ENCODE data around the gene RPS6KA2.

RPS6KA2 gene

DNA sequence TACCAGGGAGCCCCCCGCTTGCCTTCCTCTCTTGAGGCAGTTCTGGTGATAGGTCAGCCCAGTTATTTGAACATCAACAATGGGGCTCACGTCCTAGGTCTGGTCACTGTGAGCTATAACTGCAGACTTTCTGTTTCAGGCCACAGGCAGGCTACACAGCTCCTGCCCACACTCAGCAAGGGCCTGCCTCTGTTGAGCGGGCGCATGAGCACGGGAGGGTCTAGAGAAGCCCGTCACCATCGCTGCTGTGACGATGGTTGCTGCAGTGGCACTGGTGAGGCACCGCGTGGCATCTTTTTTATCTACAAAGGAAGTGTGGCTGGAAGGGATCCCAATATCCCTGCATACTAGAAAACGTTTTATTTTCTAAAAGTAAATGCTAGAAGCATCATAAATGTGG, 118.3 kb downstream of the RPS6KA2 start:
- TF ChIP-seq, protein P1, sequence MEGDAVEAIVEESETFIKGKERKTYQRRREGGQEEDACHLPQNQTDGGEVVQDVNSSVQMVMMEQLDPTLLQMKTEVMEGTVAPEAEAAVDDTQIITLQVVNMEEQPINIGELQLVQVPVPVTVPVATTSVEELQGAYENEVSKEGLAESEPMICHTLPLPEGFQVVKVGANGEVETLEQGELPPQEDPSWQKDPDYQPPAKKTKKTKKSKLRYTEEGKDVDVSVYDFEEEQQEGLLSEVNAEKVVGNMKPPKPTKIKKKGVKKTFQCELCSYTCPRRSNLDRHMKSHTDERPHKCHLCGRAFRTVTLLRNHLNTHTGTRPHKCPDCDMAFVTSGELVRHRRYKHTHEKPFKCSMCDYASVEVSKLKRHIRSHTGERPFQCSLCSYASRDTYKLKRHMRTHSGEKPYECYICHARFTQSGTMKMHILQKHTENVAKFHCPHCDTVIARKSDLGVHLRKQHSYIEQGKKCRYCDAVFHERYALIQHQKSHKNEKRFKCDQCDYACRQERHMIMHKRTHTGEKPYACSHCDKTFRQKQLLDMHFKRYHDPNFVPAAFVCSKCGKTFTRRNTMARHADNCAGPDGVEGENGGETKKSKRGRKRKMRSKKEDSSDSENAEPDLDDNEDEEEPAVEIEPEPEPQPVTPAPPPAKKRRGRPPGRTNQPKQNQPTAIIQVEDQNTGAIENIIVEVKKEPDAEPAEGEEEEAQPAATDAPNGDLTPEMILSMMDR (IDR thresholded peaks at IDR 0.05; ENCODE audit: insufficient read depth, low read length, missing control alignments): no peak
- no peak overlapping the region for H3K4me3 ChIP-seq (ENCODE audit: low read depth, low read length)
- POLR2A ChIA-PET: no interaction called here
- CTCF ChIA-PET: no interaction called here
- no peak for DNase-seq (ENCODE audit: low read depth, low spot score)

DNA sequence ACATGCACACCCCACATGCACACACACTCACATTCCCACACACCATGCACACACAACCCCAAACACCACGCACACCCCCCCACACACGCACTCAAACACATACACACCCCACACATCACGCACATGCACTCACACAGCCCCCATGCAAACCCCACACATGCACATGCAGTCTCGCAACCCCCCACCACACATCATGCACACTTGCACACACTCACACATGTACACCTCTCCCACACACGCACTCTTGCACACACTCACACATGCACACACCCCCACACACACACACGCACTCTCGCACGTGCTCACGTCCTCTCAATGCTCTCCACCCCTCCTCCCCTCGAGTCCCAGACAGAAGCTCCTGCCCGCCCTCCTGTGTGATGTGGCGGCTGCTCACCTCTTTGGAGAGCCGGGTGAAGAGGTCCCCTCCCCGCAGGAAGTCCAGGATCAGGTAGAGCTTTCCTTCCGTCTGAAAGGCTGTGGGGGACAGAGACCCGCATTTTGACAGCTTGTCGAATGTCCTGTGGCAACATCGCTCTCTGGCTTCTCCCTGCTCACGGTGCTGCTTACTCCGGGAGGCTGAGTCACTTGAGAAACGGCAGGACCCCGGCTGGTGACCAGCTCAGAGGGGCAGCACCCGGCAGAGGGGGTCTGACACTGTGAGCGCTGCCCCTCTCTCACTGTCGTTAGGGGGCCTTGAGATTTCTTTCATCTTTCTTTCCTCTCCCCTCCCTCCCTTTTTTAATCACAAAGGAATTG, 119.1 kb downstream of the RPS6KA2 start:
- no peak for DNase-seq (ENCODE audit: low read depth, low spot score)
- ChIA-PET POLR2A (no interaction called here), CTCF (no interaction called here)
- no peak overlapping the region for H3K4me3 ChIP-seq (ENCODE audit: low read depth, low read length)
- TF ChIP-seq, protein P1 (IDR thresholded peaks at IDR 0.05; ENCODE audit: insufficient read depth, low read length, missing control alignments): no peak

DNA sequence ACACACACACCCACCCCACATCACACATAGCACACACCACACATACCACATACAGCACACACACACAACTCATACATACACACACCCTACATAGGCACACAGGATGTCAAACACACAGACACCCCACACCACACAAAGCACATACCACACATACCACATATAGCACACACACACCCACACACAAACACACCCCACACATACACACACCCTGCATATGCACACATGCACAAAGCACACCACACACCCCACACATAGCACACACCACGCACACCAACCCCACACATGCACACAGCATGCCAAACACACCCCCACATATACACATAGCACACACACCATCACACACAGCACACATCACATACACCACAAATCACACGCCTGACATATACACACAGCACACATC, 119.7 kb downstream of the RPS6KA2 start:
- ChIA-PET CTCF (no interaction called here), POLR2A (no interaction called here)
- DNase-seq (ENCODE audit: low read depth, low spot score): no peak
- TF ChIP-seq, protein P1 (IDR thresholded peaks at IDR 0.05; ENCODE audit: insufficient read depth, low read length, missing control alignments): no peak
- H3K4me3 ChIP-seq (ENCODE audit: low read depth, low read length): no peak overlapping the region

DNA sequence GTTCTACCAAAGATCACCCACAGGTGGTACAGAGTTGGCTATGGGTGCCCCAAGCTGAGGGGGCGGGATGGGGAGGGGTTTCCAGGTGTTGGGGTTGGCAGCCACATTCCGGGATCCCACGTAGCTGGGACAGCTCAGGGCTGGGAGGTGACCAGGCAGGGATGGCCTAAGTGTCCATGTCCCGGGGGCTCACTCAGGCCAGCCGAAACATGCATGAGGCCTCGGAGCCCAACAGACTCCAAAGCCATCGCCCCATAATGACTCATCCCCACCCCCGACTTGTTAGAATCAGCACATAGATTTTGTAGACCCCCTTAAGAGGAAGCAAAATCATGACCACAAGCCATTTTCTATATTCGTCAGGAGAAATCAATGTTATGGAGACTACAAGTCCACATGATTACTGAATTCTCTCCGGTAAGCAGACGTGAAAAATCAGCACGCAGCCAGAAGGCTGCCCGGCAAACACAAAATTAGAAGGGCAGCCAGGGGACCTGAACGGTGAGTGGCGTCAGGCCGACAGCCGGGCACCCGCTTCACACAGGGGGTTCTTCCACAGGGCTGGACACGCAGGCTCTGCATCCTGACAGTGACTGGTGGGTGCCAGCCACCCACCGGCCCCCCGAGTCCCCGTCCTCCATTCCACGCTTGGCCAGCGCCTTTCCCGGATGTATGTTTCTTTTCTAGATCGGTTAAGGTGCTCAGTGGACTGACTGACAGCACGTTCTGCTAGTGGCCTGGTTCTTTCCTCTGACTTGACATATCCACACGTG, 121.7 kb downstream of the RPS6KA2 start:
- CTCF ChIA-PET: no interaction called here
- no peak for DNase-seq (ENCODE audit: low read depth, low spot score)
- TF ChIP-seq, protein P1 (IDR thresholded peaks at IDR 0.05; ENCODE audit: insufficient read depth, low read length, missing control alignments): no peak
- POLR2A ChIA-PET: no interaction called here
- no peak overlapping the region for H3K4me3 ChIP-seq (ENCODE audit: low read depth, low read length)

DNA sequence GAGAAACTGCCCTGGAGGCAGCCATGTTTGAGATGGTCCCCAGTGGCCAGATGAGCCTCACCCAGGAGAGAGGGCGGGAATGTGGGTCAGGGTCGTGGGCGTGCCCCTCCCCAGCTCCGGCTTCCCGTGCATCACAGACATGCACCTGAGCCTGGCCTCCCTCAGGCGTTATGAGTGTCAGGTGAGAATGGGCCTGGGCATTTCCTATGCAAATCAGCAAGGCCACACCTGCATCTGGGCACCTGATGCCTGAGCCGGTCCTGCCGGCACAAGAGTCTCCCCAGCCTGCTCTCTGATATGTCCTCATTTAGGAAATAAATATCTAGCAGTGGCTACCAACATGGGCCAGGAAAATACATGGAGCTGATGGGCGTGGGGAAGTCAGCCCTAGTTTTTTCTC, 123.0 kb downstream of the RPS6KA2 start:
- ChIA-PET POLR2A (no interaction called here), CTCF (no interaction called here)
- TF ChIP-seq, protein P1 (IDR thresholded peaks at IDR 0.05; ENCODE audit: insufficient read depth, low read length, missing control alignments): no peak
- no peak overlapping the region for H3K4me3 ChIP-seq (ENCODE audit: low read depth, low read length)
- DNase-seq (ENCODE audit: low read depth, low spot score): no peak

DNA sequence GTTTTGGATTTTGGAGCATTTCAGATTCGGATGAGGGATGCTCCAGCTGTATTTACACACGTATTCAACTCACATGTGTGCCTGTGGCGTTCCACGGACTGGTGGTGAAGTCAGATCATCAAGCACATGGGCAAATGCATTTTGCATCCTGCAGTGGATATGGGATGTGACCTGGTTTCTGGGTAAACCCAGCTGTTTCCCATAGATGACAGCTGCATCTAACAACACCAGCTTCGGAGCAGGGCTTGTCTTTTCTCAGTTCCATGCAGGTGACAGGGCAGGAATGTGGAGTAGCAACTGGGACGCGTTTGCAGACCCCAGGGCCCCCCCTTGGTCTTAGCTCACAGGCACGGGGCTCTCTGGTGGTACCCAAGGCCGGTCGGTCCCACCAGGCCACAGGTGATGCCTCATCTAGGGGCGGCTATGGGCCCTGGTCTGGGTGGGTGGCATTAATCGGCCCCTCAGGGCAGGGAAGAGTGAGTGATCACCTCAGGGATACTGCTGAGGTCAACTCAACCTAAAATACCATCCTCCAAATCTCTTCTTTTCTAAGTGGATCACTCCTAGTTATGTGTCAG, 123.8 kb downstream of the RPS6KA2 start:
- POLR2A ChIA-PET: no interaction called here
- TF ChIP-seq, protein P1 (IDR thresholded peaks at IDR 0.05; ENCODE audit: insufficient read depth, low read length, missing control alignments): no peak
- CTCF ChIA-PET: interaction anchor here (1.2 kb wide), 1 partner anchor 12 kb away, joined by 5 read pairs; no protein-coding TSS in a partner anchor
- no peak overlapping the region for H3K4me3 ChIP-seq (ENCODE audit: low read depth, low read length)
- no peak for DNase-seq (ENCODE audit: low read depth, low spot score)

Measured in AG04449 (cell line).